Measurements from ENCODE around the gene SEC14L5.

DNA sequence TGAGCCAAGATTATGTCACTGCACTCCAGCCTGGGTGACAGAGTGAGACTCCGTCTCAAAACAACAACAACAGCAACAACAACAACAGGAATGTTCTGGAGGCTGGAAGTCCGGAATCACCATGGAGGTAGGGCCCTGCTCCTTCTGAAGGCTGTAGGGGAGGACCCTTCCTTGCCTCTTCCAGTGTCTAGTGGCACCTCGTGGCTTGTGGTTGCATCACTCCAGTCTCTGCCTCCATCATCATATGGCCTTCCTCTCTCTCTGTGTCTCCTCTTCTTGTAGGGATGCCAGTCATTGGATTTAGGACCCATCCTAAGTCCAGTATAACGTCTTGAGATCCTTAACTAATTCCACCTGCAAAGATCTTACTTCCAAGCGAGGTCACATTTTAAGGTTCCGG is 61.6 kb downstream of the SEC14L5 start:
- TF ChIP-seq POLR2A (IDR thresholded peaks at IDR 0.05; ENCODE audit: extremely low read depth, insufficient read length) = no peak
- TF ChIP-seq, protein P1, sequence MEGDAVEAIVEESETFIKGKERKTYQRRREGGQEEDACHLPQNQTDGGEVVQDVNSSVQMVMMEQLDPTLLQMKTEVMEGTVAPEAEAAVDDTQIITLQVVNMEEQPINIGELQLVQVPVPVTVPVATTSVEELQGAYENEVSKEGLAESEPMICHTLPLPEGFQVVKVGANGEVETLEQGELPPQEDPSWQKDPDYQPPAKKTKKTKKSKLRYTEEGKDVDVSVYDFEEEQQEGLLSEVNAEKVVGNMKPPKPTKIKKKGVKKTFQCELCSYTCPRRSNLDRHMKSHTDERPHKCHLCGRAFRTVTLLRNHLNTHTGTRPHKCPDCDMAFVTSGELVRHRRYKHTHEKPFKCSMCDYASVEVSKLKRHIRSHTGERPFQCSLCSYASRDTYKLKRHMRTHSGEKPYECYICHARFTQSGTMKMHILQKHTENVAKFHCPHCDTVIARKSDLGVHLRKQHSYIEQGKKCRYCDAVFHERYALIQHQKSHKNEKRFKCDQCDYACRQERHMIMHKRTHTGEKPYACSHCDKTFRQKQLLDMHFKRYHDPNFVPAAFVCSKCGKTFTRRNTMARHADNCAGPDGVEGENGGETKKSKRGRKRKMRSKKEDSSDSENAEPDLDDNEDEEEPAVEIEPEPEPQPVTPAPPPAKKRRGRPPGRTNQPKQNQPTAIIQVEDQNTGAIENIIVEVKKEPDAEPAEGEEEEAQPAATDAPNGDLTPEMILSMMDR (IDR thresholded peaks at IDR 0.05; ENCODE audit: low read depth, low read length) = peak; percentile 6

Measured in NB4 (cell line).